ENCODE results near the gene PIF1.
A peak's percentile ranks its signal among the peaks of the same experiment; 100 is the strongest.
"Not testable (repeated sequence)": the region's sequence is repeated elsewhere in the genome, so short reads cannot be mapped to it uniquely, and the experiment has no call there.

PIF1 gene

GRCh38 chr15:64809649-64810496, 15.6 kb downstream of the PIF1 start:
- DNase-seq (ENCODE audit: low read depth in 4 of 4, low spot score in 1 of 4): peak; percentile 48 to 59 (median 54)

DNA sequence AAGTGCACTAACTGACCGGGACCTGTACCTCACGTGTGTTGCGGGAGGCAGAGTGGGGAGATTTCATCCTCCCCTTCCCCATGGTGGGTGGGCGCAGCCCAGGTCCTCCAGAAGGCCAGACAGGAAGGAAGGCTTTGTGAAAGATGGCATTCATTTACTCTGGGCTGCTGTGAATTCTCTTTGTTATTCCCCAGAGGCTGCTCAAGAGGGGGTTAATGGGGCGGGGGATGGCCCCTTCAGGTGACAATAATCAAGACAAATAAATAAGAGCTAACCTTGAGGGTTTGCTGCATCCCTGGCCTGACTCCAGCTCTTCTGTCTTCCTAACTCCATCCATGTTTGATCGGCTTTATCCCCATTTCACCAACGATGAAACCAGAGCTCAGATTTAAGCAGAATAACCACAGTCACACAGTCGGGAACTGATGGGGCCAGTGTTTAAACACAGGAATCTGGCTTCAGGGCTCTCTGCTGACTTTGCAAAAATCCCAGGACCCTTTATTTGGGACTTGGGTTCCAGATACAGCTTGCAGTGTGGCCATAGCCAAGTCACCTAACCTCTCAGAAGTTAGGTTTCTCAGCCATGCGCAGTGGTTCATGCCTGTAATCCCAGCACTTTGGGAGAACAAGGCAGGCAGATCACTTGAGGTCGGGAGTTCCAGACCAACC, 16.5 kb downstream of the PIF1 start:
- no peak for DNase-seq (ENCODE audit: low read depth in 4 of 4, low spot score in 1 of 4)

DNA sequence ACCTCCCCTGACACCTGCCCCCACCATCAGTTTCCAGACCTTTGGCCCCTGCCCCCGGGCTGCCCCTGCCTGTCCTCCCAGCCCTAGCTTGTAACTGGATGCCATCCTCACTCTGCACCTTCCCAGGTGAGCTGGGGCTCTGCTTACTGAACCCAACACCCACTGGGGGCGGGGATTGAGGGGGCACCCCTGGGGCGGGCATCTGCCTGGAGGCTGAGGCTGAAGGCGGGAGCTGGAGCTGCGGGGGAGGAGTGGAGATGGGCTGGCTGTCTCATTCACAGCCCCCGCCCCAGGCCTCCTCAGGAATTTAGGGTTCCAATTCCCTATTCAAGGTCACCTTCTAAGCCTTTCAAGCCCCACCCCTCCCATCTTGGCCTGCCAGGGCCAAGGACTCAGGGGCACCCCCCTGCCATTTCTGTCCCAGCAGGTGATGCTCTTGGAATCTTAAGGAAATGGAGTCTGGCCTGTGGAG, 17.7 kb downstream of the PIF1 start:
- DNase-seq (ENCODE audit: low read depth in 4 of 4, low spot score in 1 of 4): no peak

GRCh38 chr15:64807051-64807749, 18.2 kb downstream of the PIF1 start:
- DNase-seq (ENCODE audit: low read depth in 4 of 4, low spot score in 1 of 4): no peak

- DNase-seq (ENCODE audit: low read depth in 4 of 4, low spot score in 1 of 4): no peak
Measured at GRCh38 chr15:64806509-64806908, 18.9 kb downstream of the PIF1 start.

DNA sequence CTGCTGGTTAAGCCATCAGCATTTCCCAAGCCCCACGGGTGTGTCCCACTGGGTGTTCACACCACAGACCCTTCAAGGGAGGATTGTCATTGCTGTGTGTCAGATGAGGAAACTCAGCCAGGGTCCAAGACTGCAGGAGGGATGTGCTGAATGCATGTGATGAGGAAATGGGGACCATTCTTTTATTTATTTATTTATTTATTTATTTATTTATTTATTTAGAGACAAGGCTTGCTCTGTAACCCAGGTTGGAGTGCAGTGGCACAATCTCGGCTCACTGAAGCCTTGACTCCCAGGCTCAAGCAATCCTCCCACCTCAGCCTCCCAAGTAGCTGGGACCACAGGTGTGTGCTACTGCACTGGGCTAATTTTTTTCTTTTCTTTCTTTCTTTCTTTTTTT, 20.8 kb downstream of the PIF1 start:
- no peak for DNase-seq (ENCODE audit: low read depth in 4 of 4, low spot score in 1 of 4)

DNA sequence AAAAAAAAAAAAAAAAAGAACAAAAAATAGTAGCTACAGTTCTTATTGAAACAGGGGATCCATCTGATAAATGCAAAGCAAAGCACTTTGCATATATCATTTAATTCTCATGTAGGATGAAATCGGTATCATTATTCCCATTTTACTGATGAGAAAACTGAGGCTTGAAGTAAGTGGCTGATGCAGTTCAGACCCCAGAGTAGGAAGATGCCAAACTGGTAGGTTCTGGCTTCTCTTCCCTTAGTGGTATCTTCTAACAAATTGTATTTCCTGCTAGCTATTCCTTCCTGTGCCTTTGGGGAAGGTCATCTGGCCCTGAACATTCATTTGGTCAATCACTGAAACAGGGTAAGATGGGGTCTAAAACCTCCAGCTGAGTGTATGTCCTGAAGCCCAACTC, 21.9 kb downstream of the PIF1 start:
- DNase-seq (ENCODE audit: low read depth in 4 of 4, low spot score in 1 of 4): no peak

- DNase-seq (ENCODE audit: low read depth in 4 of 4, low spot score in 1 of 4): no peak
Measured at GRCh38 chr15:64800476-64800875, 25.0 kb downstream of the PIF1 start.

DNA sequence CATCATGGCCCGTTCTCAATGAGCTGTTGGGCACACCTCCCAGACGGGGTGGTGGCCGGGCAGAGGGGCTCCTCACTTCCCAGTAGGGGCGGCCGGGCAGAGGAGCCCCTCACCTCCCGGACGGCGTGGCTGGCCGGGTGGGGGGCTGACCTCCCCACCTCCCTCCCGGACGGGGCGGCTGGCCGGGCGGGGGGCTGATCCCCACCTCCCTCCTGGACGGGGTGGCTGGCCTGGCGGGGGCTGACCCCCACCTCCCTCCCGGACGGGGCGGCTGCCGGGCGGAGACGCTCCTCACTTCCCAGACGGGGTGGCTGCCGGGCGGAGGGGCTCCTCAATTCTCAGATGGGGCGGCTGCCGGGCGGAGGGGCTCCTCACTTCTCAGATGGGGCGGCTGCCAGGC, 26.5 kb downstream of the PIF1 start:
- not testable (repeated sequence) for DNase-seq (ENCODE audit: low read depth in 4 of 4, low spot score in 1 of 4)

- not testable (repeated sequence) for DNase-seq (ENCODE audit: low read depth in 4 of 4, low spot score in 1 of 4)
Measured at GRCh38 chr15:64795921-64796320, 29.5 kb downstream of the PIF1 start.

GRCh38 chr15:64795299-64795698, 30.1 kb downstream of the PIF1 start:
- DNase-seq (ENCODE audit: low read depth in 4 of 4, low spot score in 1 of 4): not testable (repeated sequence)

GRCh38 chr15:64792282-64792681, 33.2 kb downstream of the PIF1 start:
- no peak for DNase-seq (ENCODE audit: low read depth in 4 of 4, low spot score in 1 of 4)

DNA sequence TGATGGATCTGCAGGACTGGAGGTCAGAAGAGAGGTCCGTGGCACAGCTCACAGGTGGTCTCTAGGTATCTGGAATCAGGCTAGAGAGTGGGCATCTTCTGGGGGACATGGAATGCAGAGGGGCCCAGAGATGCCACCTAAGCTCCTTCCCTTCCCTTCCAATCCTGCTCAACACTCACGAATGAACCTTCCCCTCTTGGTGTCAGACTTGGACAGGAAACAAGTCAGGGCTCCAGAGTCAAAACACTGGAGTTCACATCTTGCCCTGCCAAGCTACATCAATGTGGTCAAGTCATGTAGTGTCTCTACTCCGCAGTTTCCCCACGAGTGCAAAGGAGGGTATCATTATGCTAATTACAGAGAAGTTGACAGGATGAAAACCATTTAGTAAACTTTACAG, 34.0 kb downstream of the PIF1 start:
- DNase-seq (ENCODE audit: low read depth in 4 of 4, low spot score in 1 of 4): no peak

DNA sequence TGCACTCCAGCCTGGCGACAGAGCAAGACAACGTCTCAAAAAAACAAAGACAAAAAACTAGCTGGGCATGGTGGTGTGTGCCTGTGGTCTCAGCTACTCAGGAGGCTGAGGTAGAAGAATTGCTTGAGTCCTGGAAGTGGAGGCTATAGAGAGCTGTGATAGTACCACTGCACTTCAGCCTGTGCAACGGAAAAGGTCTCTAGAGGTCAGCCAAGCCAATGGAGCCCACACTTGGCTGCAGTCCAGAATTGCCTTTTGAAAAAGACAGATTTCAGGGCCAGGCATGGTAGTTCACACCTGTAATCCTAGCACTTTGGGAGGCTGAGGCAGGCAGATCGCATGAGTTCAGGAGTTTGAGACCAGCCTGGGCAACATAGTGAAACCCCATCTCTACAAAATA, 41.7 kb downstream of the PIF1 start:
- no peak for DNase-seq (ENCODE audit: low read depth in 4 of 4, low spot score in 1 of 4)

GRCh38 chr15:64782751-64783150, 42.7 kb downstream of the PIF1 start:
- DNase-seq (ENCODE audit: low read depth in 4 of 4, low spot score in 1 of 4): no peak

- no peak for DNase-seq (ENCODE audit: low read depth in 4 of 4, low spot score in 1 of 4)
Measured at GRCh38 chr15:64781299-64781698, 44.1 kb downstream of the PIF1 start.

DNA sequence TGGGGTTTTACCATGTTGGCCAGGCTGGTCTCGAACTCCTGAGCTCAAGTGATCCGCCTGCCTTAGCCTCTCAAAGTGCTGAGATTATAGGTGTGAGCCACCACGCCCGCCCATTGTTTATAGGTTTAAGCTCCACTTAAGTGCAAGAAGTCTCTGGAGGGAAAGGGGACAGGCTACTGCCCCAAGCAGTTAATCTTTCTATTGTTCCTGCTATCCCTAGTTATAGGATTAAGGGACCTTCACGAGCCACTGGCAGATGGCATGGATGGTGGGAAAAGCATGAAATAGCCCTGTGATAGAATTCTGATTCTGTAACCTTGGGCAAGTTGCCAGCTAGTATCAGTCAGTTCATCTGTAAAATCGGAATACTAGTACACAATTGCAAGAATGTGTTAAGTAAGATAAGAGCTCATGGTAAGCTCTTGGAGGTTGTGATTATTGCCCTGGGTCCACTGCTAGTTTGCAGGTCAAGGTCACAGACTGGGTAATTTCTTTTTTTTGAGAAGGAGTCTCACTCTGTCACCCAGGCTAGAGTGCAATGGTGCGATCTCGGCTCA, 44.8 kb downstream of the PIF1 start:
- no peak for DNase-seq (ENCODE audit: low read depth in 4 of 4, low spot score in 1 of 4)

DNA sequence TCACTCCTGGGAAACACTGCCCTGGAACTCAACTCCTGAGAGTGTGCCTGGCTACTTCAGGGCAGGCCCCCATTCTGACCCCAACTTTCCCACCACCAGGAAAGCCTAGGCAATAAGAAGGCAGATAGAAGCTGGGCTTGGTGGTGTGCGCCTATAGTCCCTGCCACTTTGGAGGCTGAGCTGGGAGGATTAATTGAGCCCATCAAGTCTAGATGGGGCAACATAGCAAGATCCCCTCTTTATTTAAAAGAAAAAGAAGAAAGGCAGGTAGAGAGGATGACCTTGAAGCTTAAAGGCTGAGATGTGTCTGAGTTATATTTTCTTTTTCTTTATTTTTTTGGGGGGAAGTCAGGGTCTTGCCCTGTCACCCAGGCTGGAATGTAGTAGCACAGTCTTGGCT, 45.8 kb downstream of the PIF1 start:
- no peak for DNase-seq (ENCODE audit: low read depth in 4 of 4, low spot score in 1 of 4)

DNA sequence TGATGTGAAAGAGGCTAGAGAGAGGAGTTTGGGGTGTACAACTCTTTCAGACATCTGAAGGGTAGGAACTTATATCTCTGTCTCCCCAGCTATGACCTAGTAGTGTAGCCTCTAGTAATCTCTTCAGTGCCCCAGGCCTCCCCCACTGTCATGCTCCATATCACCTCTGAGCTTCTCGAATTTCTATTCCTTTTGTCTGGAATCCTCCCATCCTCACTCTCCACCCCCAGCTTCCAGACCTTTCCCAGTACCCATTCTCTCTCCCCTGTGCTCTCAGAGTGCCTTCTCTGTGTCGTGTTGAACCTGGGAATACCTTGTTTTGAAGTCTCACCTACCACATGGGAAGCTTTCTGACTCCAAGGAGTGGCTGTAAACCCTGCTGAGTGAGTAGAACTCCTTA, 46.4 kb downstream of the PIF1 start:
- DNase-seq (ENCODE audit: low read depth in 4 of 4, low spot score in 1 of 4): no peak

DNA sequence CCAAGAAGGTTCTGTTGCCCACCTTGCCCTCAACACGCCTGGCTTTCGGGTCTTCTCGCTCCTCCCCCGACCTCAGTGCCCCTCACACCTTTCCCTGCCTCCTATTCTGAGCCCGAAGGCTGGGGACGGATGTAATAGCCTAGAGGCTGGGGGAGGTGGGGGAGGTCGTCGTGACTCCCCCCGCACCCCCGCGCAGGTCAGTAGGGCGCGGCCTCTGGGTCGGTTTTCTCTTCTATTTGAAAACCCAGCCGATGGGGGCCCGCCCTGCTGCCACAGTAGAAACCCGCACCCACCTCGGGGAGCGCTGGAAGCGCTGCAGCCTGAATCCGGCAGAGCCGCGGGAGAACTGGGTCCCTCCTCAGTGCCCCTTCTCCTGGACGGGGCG, 49.1 kb downstream of the PIF1 start:
- DNase-seq (ENCODE audit: low read depth in 4 of 4, low spot score in 1 of 4): no peak

DNA sequence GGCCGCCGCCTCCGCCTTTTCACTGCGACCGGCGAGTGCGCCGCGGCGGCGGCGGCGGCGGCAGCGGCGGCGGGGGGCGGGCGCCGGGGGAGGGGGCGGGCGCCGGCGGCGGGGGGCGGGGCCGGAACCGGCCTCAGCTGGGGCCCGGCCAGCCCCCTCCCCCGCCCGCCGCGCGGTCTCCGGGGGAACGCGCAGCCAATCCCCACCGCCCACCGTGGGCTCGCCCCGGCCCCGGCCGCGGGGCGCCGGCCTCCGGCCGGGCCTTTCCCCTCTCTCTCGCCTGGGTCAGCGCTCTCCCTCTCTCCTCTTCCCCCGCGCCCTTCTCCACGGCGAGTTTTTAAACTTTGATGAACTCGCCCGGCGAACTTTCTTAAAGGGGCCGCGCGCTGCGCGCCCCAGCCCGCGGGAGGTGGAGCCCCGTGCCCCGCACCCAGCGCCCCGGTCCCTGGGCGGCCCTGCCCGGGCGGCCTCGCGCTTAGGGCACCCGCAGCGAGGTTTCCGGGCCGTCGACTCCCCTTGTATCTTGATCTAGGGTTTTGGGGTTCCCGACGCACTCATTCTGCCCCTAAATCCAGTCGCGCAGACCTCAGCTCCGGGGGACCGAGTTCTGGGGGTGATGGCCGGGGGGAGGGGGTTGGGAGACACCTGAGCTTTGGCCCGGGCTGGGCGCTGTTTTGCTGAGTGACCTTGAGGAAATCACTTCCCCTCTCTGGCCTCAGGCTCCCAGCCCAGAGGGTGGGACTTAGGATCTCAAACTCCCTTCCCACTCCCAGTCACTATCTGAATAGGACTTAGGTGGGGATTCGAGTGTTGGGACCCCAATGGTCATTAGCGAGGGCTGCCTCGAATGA, 49.7 kb downstream of the PIF1 start, which contains the start of gene RBPMS2:
RBPMS2 (minus strand) TSS at position 39 of the 851 bp plus-strand sequence. CDS start 270 bp downstream, outside the sequence.
- DNase-seq (ENCODE audit: low read depth in 4 of 4, low spot score in 1 of 4): no peak
